ENCODE results near the gene ARAP2.

DNA sequence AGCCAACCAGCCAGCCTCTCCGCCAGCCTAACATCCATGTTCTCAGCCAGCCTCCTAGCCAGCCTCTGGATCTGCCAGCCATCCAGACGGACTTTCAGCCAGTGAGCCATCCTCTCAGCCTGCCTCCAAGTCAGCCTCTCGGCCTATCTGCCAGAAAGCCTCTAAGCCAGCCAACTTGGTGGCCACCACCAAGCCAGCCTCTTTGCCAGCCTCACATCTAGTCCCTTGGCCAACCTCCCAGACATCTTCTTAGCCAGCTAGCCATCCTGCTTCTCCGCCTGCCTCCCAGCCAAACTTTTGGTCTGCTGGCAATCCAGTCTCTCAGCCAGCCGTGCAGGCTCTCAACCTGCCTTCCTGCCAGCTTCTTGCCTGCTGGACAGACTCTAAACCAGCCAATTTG lies 16.4 kb upstream of the ARAP2 start:
- TF ChIP-seq FOXP2 (optimal IDR thresholded peaks at IDR 0.05; ENCODE audit: borderline replicate concordance, extremely low read depth, extremely low read length, insufficient read depth), result no peak
- no peak for TF ChIP-seq POLR2AphosphoS5 (IDR thresholded peaks at IDR 0.05; ENCODE audit: low read depth, low read length)
- no peak for TF ChIP-seq TAF1 (IDR thresholded peaks at IDR 0.05; ENCODE audit: borderline replicate concordance, insufficient read depth, low read length)
- no peak for TF ChIP-seq SIN3A (IDR thresholded peaks at IDR 0.05; ENCODE audit: borderline replicate concordance, insufficient read depth, low read length)
- TF ChIP-seq, protein P1, sequence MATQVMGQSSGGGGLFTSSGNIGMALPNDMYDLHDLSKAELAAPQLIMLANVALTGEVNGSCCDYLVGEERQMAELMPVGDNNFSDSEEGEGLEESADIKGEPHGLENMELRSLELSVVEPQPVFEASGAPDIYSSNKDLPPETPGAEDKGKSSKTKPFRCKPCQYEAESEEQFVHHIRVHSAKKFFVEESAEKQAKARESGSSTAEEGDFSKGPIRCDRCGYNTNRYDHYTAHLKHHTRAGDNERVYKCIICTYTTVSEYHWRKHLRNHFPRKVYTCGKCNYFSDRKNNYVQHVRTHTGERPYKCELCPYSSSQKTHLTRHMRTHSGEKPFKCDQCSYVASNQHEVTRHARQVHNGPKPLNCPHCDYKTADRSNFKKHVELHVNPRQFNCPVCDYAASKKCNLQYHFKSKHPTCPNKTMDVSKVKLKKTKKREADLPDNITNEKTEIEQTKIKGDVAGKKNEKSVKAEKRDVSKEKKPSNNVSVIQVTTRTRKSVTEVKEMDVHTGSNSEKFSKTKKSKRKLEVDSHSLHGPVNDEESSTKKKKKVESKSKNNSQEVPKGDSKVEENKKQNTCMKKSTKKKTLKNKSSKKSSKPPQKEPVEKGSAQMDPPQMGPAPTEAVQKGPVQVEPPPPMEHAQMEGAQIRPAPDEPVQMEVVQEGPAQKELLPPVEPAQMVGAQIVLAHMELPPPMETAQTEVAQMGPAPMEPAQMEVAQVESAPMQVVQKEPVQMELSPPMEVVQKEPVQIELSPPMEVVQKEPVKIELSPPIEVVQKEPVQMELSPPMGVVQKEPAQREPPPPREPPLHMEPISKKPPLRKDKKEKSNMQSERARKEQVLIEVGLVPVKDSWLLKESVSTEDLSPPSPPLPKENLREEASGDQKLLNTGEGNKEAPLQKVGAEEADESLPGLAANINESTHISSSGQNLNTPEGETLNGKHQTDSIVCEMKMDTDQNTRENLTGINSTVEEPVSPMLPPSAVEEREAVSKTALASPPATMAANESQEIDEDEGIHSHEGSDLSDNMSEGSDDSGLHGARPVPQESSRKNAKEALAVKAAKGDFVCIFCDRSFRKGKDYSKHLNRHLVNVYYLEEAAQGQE (IDR thresholded peaks at IDR 0.05; ENCODE audit: insufficient read depth in 1 of 2, low read depth in 2 of 2, low read length in 2 of 2), result no peak

Measured in PFSK-1 (cell line).